ENCODE data around the gene KLHL28. TPM values are rescaled to one million over a fixed set of nuclear protein-coding genes. Genes with fewer than 3 reads are reported as not detected.

KLHL28 gene
- total and polyA plus RNA-seq, 10 of the 15 experiments (the other 5 are each of a cell fraction or from before 2014, with no cell fraction given), result 2.7 to 9.8 (median 6.2) TPM

- no peak for FAIRE-seq
- no peak overlapping the region for H3K27ac ChIP-seq (ENCODE audit: control insufficient read depth, insufficient read depth)
- no peak overlapping the region for H3K9ac ChIP-seq (ENCODE audit: control insufficient read depth, insufficient read depth, low read length)
- no peak overlapping the region for H3K4me3 ChIP-seq
- WGBS (ENCODE audit: insufficient coverage, insufficient replicate concordance, low lambda C conversion rate, missing lambda C conversion rate), result 68% methylated on average over 4 of the region's 4 CpGs
- BruUV-seq (replicated peaks), result no TSS peak
- intact Hi-C loops (cut with micrococcal nuclease; ENCODE audit: unreplicated experiment), result no loop called here
- no peaks in the 10 kb centered on the region for H3K79me2 ChIP-seq (ENCODE audit: control insufficient read depth, insufficient read depth, low read length)
- DNase-seq (ENCODE audit: low read depth, low spot score), result no peak
- TF ChIP-seq TCF3 (IDR thresholded peaks at IDR 0.05; ENCODE audit: borderline replicate concordance, insufficient read depth, low read depth, low read length), result no peak
- TF ChIP-seq KAT2A (conservative IDR thresholded peaks at IDR 0.05; ENCODE audit: control insufficient read depth, low read depth, low read length), result no peak
- TF ChIP-seq PKNOX1 (IDR thresholded peaks at IDR 0.05), result peak; percentile 72
- TF ChIP-seq PBX3 (IDR thresholded peaks at IDR 0.05; ENCODE audit: insufficient replicate concordance, low read depth, low read length), result peak; percentile 54
- ChIA-PET CTCF (interaction anchor here (1.0 to 3.5 kb wide), 6 partner anchors 18 to 353 kb away, joined by 3 to 46 read pairs (median 6); partner anchors contain the start of gene FANCM), SMC1A (ENCODE audit: uncharacterized antibody, unreplicated experiment) (interaction anchor here (0.6 to 2.4 kb wide), 3 partner anchors 71 to 353 kb away, joined by 3 to 38 read pairs (median 4); no protein-coding TSS in a partner anchor), POLR2A (no interaction called here), RAD21 (ENCODE audit: unreplicated experiment) (interaction anchor here (1.7 kb wide), 1 partner anchor 214 kb away, joined by 7 read pairs; no protein-coding TSS in a partner anchor)
- H4K20me1 ChIP-seq (ENCODE audit: control insufficient read depth, insufficient read depth), result no peaks in the 10 kb centered on the region
- peak; percentile 55 for ATAC-seq
- H3K36me3 ChIP-seq (ENCODE audit: control insufficient read depth in 2 of 2, insufficient read depth in 2 of 2, low read length in 1 of 2), result no peaks in the 10 kb centered on the region
- no peaks in the 10 kb centered on the region for H3K27me3 ChIP-seq (replicated peaks in 1 of 2; ENCODE audit: control insufficient read depth in 2 of 2, insufficient read depth in 2 of 2, low read length in 1 of 2)
- no peak overlapping the region for H3K4me2 ChIP-seq (ENCODE audit: control insufficient read depth, insufficient read depth)
- in situ Hi-C loops (cut with MboI), result no loop called here
- H3K9me3 ChIP-seq (replicated peaks; ENCODE audit: control insufficient read depth, insufficient read depth, low read length), result peaks cover 2% of the 10 kb centered on the region; the same call in 1 of the 3 replicates
- H3K4me1 ChIP-seq (ENCODE audit: control insufficient read depth, insufficient read depth, low read length), result no peaks in the 10 kb centered on the region
- H2AFZ ChIP-seq (ENCODE audit: control insufficient read depth, low read depth, low read length), result no peak overlapping the region
Observed at GRCh38 chr14:44914849-44915248, 46.9 kb downstream of the KLHL28 start.

All from GM12878 (cell line).